CD4-positive, alpha-beta T cell treated with Interleukin-12 subunit alpha and Interleukin-12 subunit beta, for 1 hour (primary cell): ENCODE results near the gene ACY1.
A peak's percentile ranks its signal among the peaks of the same experiment; 100 is the strongest.

Experiments used
- DNase-seq: peaks from one replicate; pipeline ENCODE4 v3.0.0-alpha.2; 2020

ACY1 gene

GRCh38 chr3:51982838-51983577, at the start of gene ACY1:
ACY1 (plus strand) TSS chr3:51983535; CDS start chr3:51984065, 530 bp downstream.
- DNase-seq: peak; percentile 77

- DNase-seq: no peak
Measured at GRCh38 chr3:51934139-51934850, 49.0 kb upstream of the ACY1 start.

GRCh38 chr3:51934991-51935885, 48.1 kb upstream of the ACY1 start:
- DNase-seq: no peak

DNA sequence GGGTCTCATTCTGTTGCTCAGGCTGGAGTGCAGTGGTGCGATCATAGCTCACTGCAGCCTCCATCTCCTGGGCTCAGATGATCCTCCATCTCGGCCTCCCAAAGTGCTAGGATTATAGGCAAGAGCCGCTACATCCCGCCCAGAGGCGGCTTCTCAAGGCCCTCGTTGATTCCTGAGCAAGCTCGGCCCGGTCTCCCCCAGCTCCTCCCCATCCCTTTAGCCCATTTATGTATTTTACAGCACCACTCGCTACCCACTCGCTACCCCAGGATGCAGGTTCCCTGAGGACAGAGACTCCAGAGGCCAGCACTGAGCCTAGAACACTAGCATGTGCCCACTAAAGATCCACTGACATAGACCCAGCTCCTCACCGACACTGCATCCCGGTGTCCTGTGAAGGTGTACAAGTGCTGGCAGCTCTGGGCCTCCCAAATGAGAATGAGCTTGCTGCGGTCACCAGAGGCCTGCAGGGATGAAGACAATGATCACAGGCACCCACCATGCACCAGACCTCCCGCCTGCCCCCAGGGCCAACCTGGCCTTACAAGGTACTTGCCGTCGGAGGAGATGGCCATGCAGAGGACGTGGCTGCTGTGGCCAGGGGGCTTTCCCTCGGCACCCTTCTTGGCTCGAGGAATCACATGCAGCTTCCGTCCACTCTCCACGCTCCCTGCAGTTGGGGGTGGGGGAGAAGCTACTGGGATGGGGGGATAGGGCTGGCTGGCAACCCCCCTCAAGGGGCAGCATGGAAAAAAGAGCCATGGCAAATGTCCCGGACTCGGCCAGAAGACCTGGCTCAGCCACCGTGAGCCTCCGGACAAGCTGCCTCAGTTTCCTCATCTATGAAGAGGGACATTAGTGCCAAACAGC, 47.2 kb upstream of the ACY1 start:
- no peak for DNase-seq

GRCh38 chr3:51937014-51937413, 46.3 kb upstream of the ACY1 start:
- no peak for DNase-seq

DNA sequence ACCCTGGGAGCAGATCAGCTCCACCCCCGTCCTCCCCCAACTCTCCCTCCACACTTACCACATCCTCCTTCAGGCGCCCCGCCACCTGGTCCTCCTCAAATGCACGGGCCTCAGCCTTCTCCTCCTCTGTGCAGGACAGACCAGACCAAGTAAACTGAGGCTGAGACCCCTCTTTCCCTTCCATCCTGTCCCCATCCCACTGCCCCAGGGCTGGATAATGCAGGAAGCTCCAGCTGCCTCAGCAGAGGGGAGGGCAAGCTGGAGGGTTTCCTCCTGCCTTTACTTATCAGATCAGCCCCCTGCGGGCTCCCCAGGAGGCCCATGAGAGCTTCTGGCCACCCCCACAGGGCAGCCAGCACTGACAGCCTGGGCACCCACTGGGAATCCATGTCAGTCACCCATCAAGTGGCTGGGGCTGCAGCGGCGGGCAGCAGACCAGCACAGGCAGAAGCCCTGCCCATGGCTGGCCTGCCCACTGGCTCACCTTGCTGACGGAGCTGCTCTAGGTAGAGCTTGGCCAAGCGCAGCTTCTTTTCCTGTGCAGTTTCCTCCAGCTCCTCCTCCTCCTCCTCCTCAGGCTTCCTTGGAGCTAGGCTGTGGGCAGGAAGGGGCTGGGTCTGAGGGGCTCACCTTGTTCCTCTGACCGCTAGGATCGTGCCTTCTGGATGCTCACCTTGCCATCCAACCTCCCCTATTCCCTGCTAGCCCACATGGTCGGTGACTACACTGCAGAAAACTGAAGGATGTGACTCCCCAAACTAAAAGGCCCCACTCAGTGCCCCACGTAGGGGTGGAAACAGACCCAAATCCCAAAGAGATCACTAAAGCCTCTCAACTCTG, 45.5 kb upstream of the ACY1 start:
- no peak for DNase-seq

- DNase-seq: no peak
Measured at GRCh38 chr3:51938780-51939425, 44.4 kb upstream of the ACY1 start.

GRCh38 chr3:51940648-51941462, 42.5 kb upstream of the ACY1 start:
- DNase-seq: no peak

- no peak for DNase-seq
Measured at GRCh38 chr3:51941463-51941797, 41.9 kb upstream of the ACY1 start.

DNA sequence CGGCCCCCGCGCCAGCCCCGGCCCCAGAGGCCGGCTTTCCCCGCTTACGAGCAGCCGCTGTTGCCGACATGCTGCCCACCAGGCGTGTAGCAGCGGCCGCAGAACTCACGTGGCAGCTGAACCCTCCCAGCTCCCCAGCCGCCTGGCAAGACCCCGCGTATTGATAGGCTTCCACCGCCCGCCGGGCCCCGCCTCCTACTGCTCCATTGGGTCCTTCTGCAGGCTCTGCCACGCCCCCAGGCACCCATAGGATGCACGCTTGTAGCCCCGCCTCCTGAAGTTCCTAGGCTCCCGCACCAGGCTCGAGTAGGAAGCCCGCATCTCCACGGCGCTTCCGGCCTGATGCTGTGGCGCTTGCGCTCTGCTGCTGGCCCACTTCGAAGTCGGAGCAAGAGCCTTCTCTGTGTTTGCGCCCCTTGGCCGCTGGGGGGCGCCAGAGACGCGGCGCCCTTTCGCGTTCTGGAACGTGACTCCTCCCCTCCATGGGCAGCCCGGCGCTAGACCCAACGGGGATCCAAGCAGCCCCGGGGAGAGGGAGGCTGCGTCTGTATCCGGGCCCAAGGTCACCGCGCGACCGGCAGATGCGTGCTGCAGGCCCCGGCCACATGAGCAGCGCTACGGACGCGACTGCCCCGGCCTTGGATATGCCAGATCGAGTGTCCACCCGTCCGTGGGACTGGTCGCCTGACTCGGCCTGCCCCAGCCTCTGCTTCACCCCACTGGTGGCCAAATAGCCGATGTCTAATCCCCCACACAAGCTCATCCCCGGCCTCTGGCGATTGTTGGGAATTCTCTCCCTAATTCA, 41.3 kb upstream of the ACY1 start, which contains the start of the genes PARP3 and RRP9:
Gene PARP3, plus strand, starts transcription at position 566 of the 805 bp plus-strand sequence. CDS start 993 bp downstream, outside the sequence.
Gene RRP9, minus strand, starts transcription at position 107 of the 805 bp plus-strand sequence. Its CDS starts 37 bp downstream, at position 70.
- peak; percentile 100 for DNase-seq

DNA sequence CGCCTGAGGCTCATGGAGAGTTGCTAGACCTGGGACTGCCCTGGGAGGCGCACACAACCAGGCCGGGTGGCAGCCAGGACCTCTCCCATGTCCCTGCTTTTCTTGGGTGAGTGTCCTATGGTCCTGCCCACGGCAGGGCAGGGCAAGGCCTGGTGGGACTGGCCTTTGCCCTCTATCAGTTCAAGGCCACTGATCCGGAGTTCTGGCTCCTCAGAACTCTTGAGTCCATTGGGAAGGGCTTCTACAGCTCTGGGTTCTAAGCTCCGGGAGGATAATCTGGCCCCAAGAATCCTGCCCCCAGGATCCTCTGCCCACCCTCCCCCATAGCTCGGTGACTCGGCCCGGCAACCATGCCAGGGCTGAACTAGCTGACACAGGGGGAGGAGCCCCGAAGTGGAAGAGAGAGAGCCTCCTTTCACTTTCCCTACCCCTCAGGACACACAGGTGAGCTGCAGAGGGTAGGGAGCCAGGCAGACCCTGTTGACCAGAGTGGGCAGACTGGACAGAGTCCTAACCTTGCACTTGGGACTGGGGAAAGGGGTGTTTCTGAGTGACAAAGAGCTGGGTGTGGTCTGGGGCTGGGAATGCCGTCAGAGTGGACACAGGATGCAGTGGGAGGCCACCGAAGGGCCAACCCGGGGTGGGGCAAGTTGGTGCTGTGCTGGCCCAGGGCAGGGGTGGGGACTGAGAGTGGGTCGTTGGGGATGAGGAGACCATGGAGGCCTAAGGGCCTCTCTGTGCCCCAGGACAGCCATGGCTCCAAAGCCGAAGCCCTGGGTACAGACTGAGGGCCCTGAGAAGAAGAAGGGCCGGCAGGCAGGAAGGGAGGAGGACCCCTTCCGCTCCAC, 40.5 kb upstream of the ACY1 start:
- peak; percentile 64 for DNase-seq

DNA sequence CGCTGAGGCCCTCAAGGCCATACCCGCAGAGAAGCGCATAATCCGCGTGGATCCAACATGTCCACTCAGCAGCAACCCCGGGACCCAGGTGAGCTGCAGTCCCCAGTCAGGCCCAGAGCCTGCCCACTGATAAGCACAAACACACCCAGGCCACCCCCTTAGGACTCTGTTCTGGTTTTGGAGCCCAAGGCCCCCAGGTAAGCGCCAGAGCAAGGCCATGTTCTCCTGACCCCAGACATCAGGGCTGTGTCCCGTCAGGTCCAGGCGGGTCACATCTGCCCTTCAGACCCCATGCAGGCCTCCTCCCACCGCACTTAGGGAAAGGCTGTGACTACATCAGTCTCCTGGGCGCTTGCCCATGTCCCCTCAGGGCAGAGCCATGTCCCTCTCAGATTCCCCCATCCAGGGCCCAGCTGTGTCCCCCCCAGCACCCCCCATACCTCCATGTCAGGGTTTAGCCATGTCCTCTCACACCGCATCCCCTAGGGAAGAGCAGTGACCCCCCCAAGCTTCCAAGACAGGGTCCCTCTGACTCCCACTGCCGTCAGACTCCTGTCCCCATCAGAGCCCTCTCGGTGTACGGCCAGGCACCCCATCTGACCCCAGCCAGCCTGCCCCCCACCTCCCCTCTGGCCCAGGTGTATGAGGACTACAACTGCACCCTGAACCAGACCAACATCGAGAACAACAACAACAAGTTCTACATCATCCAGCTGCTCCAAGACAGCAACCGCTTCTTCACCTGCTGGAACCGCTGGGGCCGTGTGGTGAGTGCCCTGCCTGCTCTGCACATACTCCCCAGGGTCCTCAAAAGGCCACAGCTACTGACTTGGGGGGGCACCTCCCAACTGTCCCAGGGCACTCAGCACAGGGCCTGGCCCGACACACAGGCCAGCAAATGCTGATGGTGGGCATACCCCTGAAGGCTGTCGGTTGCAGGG, 39.6 kb upstream of the ACY1 start:
- DNase-seq: no peak

DNA sequence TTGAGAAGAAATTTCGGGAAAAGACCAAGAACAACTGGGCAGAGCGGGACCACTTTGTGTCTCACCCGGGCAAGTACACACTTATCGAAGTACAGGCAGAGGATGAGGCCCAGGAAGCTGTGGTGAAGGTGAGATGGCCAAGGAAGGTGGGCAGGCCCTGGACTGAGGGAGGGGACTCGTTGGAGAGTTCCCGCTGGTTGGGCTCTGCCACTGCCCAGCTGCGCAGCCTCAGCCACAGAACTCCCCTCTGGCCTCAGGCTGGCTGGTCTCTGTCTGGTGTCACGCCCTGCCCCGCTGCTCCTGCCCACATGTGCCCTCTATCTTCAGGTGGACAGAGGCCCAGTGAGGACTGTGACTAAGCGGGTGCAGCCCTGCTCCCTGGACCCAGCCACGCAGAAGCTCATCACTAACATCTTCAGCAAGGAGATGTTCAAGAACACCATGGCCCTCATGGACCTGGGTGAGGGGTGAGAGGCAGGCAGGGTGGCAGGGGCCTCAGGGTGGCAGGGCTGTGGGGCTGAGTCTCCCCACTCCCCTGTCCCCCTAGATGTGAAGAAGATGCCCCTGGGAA, 38.8 kb upstream of the ACY1 start:
- DNase-seq: no peak

DNA sequence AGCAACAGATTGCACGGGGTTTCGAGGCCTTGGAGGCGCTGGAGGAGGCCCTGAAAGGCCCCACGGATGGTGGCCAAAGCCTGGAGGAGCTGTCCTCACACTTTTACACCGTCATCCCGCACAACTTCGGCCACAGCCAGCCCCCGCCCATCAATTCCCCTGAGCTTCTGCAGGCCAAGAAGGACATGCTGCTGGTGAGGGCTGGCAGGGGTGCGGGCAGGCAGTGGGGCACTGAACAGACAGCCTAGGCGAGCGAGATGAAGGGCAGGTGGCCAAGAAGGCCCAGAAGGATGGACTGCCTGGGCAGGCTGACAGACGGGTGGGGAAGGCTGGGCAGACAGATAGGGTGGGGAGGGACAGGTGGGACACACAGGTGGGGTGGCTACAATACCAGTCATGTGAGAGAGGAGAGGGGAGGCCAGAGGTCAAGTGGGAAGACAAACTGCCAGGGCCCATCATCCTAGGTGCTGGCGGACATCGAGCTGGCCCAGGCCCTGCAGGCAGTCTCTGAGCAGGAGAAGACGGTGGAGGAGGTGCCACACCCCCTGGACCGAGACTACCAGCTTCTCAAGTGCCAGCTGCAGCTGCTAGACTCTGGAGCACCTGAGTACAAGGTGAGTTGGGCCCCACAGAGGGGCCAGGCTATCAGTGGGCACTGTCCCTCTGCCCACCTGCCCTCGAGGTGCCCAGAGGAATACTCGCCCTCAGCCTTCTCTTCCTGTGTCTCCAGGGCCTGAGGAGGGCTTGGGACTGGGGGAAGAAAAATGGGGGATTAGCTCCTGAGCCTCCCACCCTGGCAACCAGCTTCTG, 38.1 kb upstream of the ACY1 start:
- DNase-seq: no peak

DNA sequence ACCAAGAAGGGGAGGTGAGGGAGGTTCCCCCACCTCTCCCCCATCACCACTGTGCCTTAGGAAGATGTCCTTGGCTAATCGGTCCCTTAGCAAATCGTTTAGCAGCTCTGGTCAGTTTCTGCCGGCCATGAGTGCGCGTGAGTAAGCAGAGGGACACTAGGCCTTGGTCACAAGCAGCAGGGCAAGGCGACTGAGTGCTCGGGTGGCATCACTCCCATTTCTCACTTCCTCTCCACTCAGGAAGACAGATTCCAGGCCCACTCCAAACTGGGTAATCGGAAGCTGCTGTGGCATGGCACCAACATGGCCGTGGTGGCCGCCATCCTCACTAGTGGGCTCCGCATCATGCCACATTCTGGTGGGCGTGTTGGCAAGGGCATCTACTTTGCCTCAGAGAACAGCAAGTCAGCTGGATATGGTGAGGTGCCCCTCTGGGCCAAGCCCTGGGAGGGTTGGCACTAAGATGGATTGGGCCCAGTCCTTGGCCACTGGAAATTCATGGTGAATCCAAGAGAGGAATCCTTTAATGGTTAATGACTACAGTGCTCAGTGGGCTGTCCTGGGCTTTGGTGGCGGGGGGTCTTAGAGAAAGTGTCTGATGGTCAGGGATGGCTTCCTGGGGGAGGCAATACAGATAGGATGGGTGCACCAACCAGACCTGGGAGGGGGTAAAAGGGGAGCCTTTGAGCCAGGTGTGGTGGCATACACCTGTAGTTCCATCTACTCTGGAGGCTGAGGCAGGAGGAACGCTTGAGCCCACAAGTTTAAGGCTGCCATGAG, 37.2 kb upstream of the ACY1 start:
- DNase-seq: no peak
